Measurements from ENCODE around the gene FAHD1.
"Not testable (repeated sequence)": the region's sequence is repeated elsewhere in the genome, so short reads cannot be mapped to it uniquely, and the experiment has no call there.

The FAHD1 gene

GRCh38 chr16:1846416-1846815 is 19.4 kb downstream of the FAHD1 start:
- DNase-seq (ENCODE audit: low spot score): no peak

DNA sequence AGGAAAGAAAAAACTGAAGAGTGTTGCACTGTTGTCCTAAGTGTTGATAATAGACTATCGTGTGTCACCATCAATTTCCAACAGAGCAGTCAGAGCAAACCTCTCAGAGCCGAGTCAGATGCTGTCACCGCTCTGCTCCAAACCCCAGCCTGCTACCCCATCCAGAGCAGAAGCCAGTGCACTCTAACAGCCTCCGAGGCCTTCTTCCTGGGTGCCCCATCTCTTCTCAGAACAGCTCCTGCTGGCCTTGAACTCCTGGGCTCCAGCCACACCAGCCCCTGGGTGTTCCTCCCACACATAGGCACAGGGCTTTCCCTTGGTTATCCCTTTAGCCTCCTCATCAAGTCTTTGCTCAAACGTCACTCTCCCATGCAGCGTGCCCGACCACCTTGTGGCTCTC is 24.0 kb downstream of the FAHD1 start:
- no peak for DNase-seq (ENCODE audit: low spot score)

DNA sequence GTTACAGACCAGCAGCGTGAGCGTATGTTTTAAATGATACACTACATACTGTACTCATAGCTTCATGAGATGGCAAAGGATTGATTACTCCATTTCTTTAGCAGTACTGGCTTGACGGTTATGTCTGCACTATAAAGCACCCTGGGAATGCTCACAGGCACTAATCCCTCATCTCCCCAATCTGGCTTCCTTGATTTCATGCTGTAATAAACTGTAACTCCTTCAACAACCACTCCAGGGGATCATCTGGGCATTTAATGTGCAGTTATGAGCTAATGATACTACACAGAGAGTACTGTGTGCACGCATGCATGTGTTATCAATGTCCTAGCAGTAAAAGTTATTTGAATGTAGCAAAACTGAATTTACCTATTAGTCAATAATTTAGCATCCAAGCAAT is 24.8 kb downstream of the FAHD1 start:
- no peak for DNase-seq (ENCODE audit: low spot score)

DNA sequence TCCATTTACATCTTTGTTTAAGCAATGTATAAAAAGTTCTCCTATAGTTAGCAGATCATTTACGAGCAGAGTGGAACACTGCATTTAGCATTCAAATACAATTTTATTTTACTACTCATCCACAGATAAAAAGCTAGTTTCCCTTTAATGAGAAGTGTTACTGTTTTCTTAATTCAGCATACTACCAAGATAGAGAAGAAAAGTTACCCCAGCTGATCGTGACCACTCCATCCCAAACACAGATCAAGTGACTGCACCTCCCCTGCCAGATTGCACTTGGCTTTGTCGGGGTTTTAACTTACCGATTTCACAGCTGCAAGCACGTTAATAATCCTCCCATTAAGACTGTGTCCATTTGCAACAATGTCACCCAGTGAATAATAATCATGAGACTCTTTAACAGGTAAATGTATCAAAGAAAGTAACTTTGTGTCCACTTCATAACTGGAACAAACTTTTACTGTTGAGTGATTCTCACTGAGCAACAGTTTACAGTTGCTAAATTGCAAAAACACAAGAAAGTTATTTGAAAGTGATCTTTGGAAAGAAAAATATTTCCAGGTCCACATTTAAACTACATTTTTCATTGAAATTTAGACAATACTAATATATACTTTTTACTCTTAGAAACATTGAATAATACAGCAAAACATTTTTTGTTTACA is 30.6 kb downstream of the FAHD1 start:
- no peak for DNase-seq (ENCODE audit: low spot score)

DNA sequence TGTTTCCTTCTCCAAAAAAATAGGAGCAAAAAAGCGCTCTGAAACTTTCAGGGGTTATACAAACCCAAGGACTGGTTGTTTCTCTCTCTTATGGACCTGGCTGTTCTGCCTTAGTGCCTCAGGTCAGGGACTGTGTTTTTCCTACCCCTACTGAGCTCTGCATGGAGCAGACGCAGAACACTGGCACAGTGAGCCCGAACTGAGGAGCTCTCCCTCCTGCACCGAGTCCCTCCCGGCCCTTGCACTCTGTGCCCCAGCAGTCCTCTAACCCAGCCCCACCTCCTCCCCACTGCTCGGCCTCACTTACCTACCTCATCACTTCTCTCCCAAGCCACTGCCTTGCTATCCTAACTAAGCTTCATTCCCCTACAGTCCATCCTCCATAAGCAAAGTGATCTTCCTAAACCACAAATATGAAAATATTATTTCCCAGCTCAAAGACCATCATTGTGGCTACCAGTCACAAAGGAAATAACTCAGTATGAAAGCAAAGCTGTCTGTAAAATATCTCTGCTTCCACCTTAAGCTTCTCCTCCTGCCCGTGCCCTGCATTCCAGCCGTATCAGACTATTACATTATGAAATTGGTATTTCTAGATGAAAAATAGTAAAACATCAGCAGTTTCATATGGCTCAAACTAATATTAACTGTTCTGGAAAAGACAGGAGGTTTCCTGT is 31.3 kb downstream of the FAHD1 start:
- DNase-seq (ENCODE audit: low spot score): no peak

DNA sequence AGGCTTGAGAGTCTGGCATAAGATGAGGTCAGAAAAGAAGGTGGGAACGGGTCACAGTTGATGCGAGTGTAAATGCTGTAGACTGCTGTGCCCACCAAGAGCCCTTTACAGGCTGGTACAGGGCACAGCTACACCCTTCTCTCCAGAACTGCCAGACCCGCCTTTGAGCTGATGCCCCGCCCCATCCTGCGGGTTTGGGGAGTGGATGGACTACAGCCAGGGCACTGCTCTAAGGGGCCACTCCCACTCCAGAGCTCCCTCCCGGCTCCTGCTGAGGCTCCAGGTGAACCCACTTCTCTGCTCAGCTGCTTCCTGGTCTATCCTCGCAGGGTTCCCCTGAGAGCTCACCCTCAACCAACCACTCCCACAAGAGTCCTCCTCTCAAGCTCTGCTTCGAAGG is 32.6 kb downstream of the FAHD1 start:
- peak; percentile 56 for DNase-seq (ENCODE audit: low spot score)

GRCh38 chr16:1861730-1862129 is 34.7 kb downstream of the FAHD1 start:
- DNase-seq (ENCODE audit: low spot score): no peak

- DNase-seq (ENCODE audit: low spot score): no peak
Measured at GRCh38 chr16:1862394-1862793, 35.4 kb downstream of the FAHD1 start.

- DNase-seq (ENCODE audit: low spot score): peak; percentile 59
Measured at GRCh38 chr16:1863681-1864460, 36.9 kb downstream of the FAHD1 start.

GRCh38 chr16:1865902-1866690 is 39.1 kb downstream of the FAHD1 start:
- peak; percentile 2 for DNase-seq (ENCODE audit: low spot score)

- DNase-seq (ENCODE audit: low spot score): no peak
Measured at GRCh38 chr16:1870365-1871082, 43.5 kb downstream of the FAHD1 start.

DNA sequence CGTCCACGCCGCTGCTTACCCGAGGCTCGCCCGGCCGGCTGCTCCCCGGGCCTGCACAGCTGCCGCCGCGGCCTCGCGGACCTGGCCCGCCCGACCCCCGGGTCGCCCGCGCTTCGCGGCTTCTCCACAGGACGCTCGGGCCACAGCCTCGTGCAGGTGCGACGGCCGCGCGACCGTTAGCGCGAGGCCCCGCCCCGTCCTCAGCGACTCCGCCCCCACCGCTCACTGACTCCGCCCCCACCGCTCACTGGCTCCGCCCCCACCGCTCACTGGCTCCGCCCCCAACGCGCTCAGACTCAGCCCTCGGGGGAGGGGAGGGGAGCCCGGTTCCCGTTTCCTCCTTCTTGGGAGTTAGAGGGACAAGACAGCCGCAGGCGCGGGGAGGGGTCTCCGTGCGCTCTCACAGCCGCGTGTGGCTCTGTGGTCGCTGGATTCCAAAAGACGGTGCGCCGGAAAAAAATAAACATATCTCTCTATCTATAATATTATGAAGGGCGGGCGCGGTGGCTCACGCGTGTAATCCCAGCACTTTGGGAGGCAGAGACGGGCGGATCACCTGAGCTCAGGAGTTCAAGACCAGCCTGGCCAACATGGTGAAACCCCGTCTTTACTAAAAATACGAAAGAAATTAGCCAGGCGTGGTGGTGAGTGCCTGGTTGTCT is 45.1 kb downstream of the FAHD1 start, which contains the start of gene MEIOB:
TSS of gene MEIOB (minus strand) at position 191 of the 662 bp plus-strand sequence. CDS start 3,989 bp downstream, outside the sequence.
- DNase-seq (ENCODE audit: low spot score): peak; percentile 52

DNA sequence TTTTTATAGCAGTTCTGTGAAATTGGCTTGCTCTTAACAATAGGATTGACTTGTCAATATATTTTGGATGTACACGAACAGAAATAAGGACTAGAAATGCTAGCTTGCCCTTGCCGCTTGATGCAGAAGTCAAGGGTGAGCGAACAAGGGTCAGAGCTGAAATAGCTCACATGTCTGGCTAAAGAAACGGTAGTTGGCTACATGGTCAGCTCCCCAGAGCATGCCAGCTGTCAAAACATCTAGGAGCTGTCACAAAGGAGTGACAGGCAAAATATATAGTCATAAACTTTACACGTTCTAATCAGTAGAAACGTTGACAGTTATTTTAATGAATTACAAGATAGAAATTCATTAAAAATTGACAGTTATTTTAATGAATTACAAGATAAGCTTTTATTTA is 47.8 kb downstream of the FAHD1 start:
- no peak for DNase-seq (ENCODE audit: low spot score)

GRCh38 chr16:1876066-1876465 is 49.1 kb downstream of the FAHD1 start:
- not testable (repeated sequence) for DNase-seq (ENCODE audit: low spot score)

DNA sequence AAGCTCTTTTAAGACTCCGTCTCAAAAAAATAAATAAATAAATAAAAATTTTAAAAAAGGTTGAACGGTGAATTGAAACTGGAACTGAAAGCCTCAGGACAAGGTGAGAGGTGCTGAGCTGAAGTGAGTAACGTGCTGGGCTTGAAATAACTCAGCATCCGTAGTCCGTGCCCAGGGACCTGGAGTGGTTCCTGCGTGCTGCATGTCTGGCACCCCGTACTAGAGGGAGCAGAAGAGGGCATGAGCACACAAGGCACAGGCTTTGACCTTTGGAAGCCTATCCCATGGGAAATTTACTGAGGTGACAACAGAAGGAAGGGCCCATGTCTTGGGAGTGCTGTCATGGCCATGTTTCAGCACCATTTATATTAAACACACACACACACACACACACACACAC is 49.5 kb downstream of the FAHD1 start:
- DNase-seq (ENCODE audit: low spot score): no peak

DNA sequence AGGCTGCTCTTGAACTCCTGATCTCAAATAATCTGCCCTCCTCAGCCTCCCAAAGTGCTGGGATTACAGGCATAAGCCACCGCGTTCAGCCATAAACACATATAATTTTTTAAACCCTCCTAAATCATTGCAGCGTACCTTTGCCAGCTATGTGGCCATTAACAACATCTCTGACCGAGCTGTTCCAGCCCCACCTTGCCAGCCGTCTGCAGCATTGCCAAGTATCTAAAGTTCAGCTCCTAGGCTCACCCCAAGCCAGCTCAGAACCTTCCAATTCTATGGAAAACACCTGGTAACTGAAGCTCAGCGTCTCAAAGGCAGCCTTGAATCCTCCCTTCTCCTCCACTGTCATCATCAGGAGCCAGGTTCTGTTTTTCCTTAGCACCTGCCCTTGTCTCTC is 50.1 kb downstream of the FAHD1 start:
- DNase-seq (ENCODE audit: low spot score): no peak

DNA sequence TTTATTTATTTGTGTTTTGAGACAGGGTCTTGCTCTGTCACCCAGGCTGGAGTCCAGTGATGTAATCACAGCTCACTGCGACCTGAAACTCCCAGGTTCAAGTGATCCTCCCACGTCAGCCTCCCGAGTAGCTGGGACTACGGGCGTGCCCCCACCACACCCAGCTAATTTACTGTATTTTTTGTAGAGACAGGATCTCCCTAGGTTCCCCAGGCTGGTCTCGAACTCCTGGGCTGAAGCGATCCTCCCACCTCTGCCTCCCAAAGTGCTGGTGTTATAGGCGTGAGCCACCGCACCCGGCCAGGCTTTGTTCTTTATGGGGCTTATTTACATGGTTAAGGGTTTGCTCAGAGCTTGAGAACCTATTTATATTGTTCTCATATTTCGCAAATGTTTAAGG is 50.8 kb downstream of the FAHD1 start:
- DNase-seq (ENCODE audit: low spot score): no peak

GRCh38 chr16:1878256-1878655 is 51.2 kb downstream of the FAHD1 start:
- DNase-seq (ENCODE audit: low spot score): no peak

All from hematopoietic multipotent progenitor cell treated with erythropoietin and hydrocortisone succinate and interleukin-3 and kit ligand, for 17 days (in vitro differentiated cells).